GM18873 (cell line): Measurements from ENCODE around the gene SFXN3.

Experiments used
- ATAC-seq: cut with Tn5 transposase; IDR thresholded peaks from one replicate; pipeline ENCODE4 v1.9.1; 2021; ENCODE audit warnings: mild to moderate bottlenecking, moderate library complexity, moderate number of reproducible peaks; ENCODE audit not compliant: unreplicated experiment, low FRiP score

Gene SFXN3

GRCh38 chr10:101031128-101031795 is at the start of gene SFXN3, which contains the start of gene PDZD7:
Gene SFXN3, plus strand, starts transcription at chr10:101031234. Its CDS starts 3,461 bp downstream, at chr10:101034695.
Gene PDZD7, minus strand, starts transcription at chr10:101031129. Its CDS starts 910 bp downstream, at chr10:101030219.
- ATAC-seq, result peak; percentile 75

- ATAC-seq, result no peak
These were observed 47.9 kb upstream of the SFXN3 start for GRCh38 chr10:100982916-100983830.

- ATAC-seq, result no peak
These were observed 47.0 kb upstream of the SFXN3 start for GRCh38 chr10:100983868-100984671.

- ATAC-seq, result no peak
These were observed 46.3 kb upstream of the SFXN3 start for GRCh38 chr10:100984672-100985177.

GRCh38 chr10:100985336-100985735 is 45.7 kb upstream of the SFXN3 start:
- ATAC-seq, result no peak

GRCh38 chr10:100986623-100986951 is 44.4 kb upstream of the SFXN3 start:
- ATAC-seq, result no peak

GRCh38 chr10:100986952-100987684 is 43.9 kb upstream of the SFXN3 start, which contains the start of the genes MRPL43 and TWNK:
Gene MRPL43, minus strand, starts transcription at chr10:100987497. Its CDS starts 54 bp downstream, at chr10:100987443.
Gene TWNK, plus strand, starts transcription at chr10:100987543. Its CDS starts 668 bp downstream, at chr10:100988211.
- ATAC-seq, result peak; percentile 54

GRCh38 chr10:100987685-100988049 is 43.4 kb upstream of the SFXN3 start:
- ATAC-seq, result no peak

GRCh38 chr10:100988166-100988565 is 42.9 kb upstream of the SFXN3 start:
- ATAC-seq, result no peak

GRCh38 chr10:100989088-100989487 is 41.9 kb upstream of the SFXN3 start:
- ATAC-seq, result no peak

GRCh38 chr10:100993986-100994708 is 36.9 kb upstream of the SFXN3 start:
- no peak for ATAC-seq

GRCh38 chr10:100995181-100995580 is 35.9 kb upstream of the SFXN3 start:
- ATAC-seq, result no peak

- ATAC-seq, result no peak
These were observed 34.2 kb upstream of the SFXN3 start for GRCh38 chr10:100996678-100997359.

- no peak for ATAC-seq
These were observed 33.5 kb upstream of the SFXN3 start for GRCh38 chr10:100997360-100998182.

- no peak for ATAC-seq
These were observed 32.6 kb upstream of the SFXN3 start for GRCh38 chr10:100998183-100998990.

GRCh38 chr10:100998991-100999741 is 31.9 kb upstream of the SFXN3 start:
- ATAC-seq, result no peak
